ENCODE results near the gene PPP2R2B.

The PPP2R2B gene

DNA sequence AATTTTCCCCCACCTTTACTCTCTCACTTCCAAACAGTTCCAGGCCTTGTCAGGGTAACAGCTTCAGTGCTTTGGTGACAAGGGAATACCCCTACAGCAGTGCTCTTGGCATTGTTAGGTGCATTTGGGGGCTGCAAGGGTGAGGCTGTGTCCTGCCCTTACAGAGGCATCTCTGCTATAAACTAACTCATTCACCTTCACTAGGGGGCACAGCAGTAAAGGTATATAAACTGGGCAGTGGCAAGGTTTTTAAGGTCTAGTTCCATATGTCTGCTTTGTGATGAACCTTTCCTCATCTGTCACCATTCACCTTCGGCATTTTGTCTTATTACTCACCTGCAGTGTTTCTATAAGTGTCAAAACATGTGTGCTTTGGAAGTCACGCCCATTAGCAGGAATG lies 283.5 kb downstream of the PPP2R2B start:
- Histone ChIP-seq H4K20me1 (ENCODE audit: insufficient read depth, low read length) (no peaks in the 10 kb centered on the region), H3K9me3 (replicated peaks; ENCODE audit: insufficient read depth, low read length) (no peaks in the 10 kb centered on the region), H3K4me1 (ENCODE audit: low read length) (no peaks in the 10 kb centered on the region), H3K27me3 (replicated peaks; ENCODE audit: insufficient read depth, low read length) (no peaks in the 10 kb centered on the region), H3K27ac (ENCODE audit: low read length) (no peak overlapping the region), H3K36me3 (replicated peaks; ENCODE audit: insufficient read depth, low read length) (no peaks in the 10 kb centered on the region), H3K9me2 (replicated peaks; ENCODE audit: insufficient read depth, low read length) (no peaks in the 10 kb centered on the region), H3F3A (ENCODE audit: insufficient read depth, low read length) (no peaks in the 10 kb centered on the region), H3K9ac (ENCODE audit: low read length) (no peak overlapping the region), H2AFZ (ENCODE audit: low read length) (no peak overlapping the region), H3K79me2 (ENCODE audit: low read length) (no peaks in the 10 kb centered on the region), H3K4me3 (ENCODE audit: low read length) (no peak overlapping the region), H3K4me2 (ENCODE audit: low read depth, low read length) (no peak overlapping the region)
- DNase-seq: no peak
- TF ChIP-seq, protein P1, sequence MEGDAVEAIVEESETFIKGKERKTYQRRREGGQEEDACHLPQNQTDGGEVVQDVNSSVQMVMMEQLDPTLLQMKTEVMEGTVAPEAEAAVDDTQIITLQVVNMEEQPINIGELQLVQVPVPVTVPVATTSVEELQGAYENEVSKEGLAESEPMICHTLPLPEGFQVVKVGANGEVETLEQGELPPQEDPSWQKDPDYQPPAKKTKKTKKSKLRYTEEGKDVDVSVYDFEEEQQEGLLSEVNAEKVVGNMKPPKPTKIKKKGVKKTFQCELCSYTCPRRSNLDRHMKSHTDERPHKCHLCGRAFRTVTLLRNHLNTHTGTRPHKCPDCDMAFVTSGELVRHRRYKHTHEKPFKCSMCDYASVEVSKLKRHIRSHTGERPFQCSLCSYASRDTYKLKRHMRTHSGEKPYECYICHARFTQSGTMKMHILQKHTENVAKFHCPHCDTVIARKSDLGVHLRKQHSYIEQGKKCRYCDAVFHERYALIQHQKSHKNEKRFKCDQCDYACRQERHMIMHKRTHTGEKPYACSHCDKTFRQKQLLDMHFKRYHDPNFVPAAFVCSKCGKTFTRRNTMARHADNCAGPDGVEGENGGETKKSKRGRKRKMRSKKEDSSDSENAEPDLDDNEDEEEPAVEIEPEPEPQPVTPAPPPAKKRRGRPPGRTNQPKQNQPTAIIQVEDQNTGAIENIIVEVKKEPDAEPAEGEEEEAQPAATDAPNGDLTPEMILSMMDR (IDR thresholded peaks at IDR 0.05; ENCODE audit: low read length): no peak
- TF ChIP-seq EZH2 (optimal IDR thresholded peaks at IDR 0.05; ENCODE audit: low read depth, low read length) (no peak), EZH2phosphoT487 (IDR thresholded peaks at IDR 0.05; ENCODE audit: low read length) (no peak)

DNA sequence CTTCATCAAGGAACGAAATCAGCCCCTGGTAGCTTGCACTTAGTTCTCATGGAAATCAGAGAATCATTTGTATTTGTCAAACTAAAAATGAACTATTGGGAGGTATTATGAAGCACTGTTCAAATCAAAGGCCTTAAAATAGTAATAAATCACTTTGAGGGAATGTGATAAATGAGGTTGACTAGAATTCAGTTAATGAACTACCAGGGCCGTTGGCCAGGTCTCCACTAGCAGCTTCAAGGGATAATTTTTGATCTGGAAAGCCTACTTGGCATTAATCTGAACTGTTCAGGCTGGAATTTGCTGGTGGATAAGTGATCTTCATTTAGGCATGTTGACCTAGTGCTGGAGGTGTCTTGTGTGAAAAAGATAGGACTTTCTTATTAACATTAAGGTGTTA lies 286.2 kb downstream of the PPP2R2B start:
- Histone ChIP-seq H3K4me3 (ENCODE audit: low read length) (no peak overlapping the region), H3K79me2 (ENCODE audit: low read length) (no peaks in the 10 kb centered on the region), H4K20me1 (ENCODE audit: insufficient read depth, low read length) (no peaks in the 10 kb centered on the region), H2AFZ (ENCODE audit: low read length) (no peak overlapping the region), H3K27ac (ENCODE audit: low read length) (no peak overlapping the region), H3K9me2 (replicated peaks; ENCODE audit: insufficient read depth, low read length) (no peaks in the 10 kb centered on the region), H3K27me3 (replicated peaks; ENCODE audit: insufficient read depth, low read length) (no peaks in the 10 kb centered on the region), H3K4me2 (ENCODE audit: low read depth, low read length) (no peak overlapping the region), H3F3A (ENCODE audit: insufficient read depth, low read length) (no peaks in the 10 kb centered on the region), H3K9ac (ENCODE audit: low read length) (no peak overlapping the region), H3K9me3 (replicated peaks; ENCODE audit: insufficient read depth, low read length) (no peaks in the 10 kb centered on the region), H3K4me1 (ENCODE audit: low read length) (no peaks in the 10 kb centered on the region), H3K36me3 (replicated peaks; ENCODE audit: insufficient read depth, low read length) (no peaks in the 10 kb centered on the region)
- DNase-seq: no peak
- TF ChIP-seq EZH2phosphoT487 (IDR thresholded peaks at IDR 0.05; ENCODE audit: low read length): no peak
- TF ChIP-seq, protein P1 (IDR thresholded peaks at IDR 0.05; ENCODE audit: low read length): no peak
- TF ChIP-seq EZH2 (optimal IDR thresholded peaks at IDR 0.05; ENCODE audit: low read depth, low read length): no peak

- Histone ChIP-seq H3K79me2 (ENCODE audit: low read length) (no peaks in the 10 kb centered on the region), H3K27me3 (replicated peaks; ENCODE audit: insufficient read depth, low read length) (no peaks in the 10 kb centered on the region), H3K36me3 (replicated peaks; ENCODE audit: insufficient read depth, low read length) (no peaks in the 10 kb centered on the region), H3K9me2 (replicated peaks; ENCODE audit: insufficient read depth, low read length) (no peaks in the 10 kb centered on the region), H4K20me1 (ENCODE audit: insufficient read depth, low read length) (no peaks in the 10 kb centered on the region), H3K4me2 (ENCODE audit: low read depth, low read length) (no peak overlapping the region), H3K4me1 (ENCODE audit: low read length) (no peaks in the 10 kb centered on the region), H3K27ac (ENCODE audit: low read length) (no peak overlapping the region), H3K9ac (ENCODE audit: low read length) (no peak overlapping the region), H2AFZ (ENCODE audit: low read length) (no peak overlapping the region), H3K4me3 (ENCODE audit: low read length) (no peak overlapping the region), H3K9me3 (replicated peaks; ENCODE audit: insufficient read depth, low read length) (no peaks in the 10 kb centered on the region), H3F3A (ENCODE audit: insufficient read depth, low read length) (no peaks in the 10 kb centered on the region)
- DNase-seq: no peak
- no peak for TF ChIP-seq EZH2phosphoT487 (IDR thresholded peaks at IDR 0.05; ENCODE audit: low read length)
- TF ChIP-seq, protein P1 (IDR thresholded peaks at IDR 0.05; ENCODE audit: low read length): no peak
- TF ChIP-seq EZH2 (optimal IDR thresholded peaks at IDR 0.05; ENCODE audit: low read depth, low read length): no peak
Measured at GRCh38 chr5:146589028-146589345, 289.6 kb downstream of the PPP2R2B start.
